Measurements from ENCODE around the gene ARHGAP29. TPM values are rescaled to one million over a fixed set of nuclear protein-coding genes. Genes with fewer than 3 reads are reported as not detected.
A peak's percentile ranks its signal among the peaks of the same experiment; 100 is the strongest.

Gene ARHGAP29
- total and polyA plus RNA-seq, 2 of the 4 experiments (the other 2 are of a cell fraction), result 19.1 to 30.3 TPM

GRCh38 chr1:94240822-94241221, 3.4 kb upstream of the ARHGAP29 start:
- H3K27ac ChIP-seq (ENCODE audit: insufficient read depth, low read length), result no peak overlapping the region
- H3K4me3 ChIP-seq (ENCODE audit: insufficient read depth, low read depth, low read length), result no peak overlapping the region
- DNase-seq (peak; percentile 27), ATAC-seq (ENCODE audit: low read depth) (no peak)
- H3K9ac ChIP-seq (ENCODE audit: low read depth, low read length), result no peak overlapping the region
- no peaks in the 10 kb centered on the region for H4K20me1 ChIP-seq (ENCODE audit: insufficient read depth, low read length)
- no peak overlapping the region for H4K91ac ChIP-seq (ENCODE audit: insufficient read depth, low read depth, low read length)
- no peaks in the 10 kb centered on the region; the same call in 1 of the 2 replicates for H3K4me1 ChIP-seq (ENCODE audit: control insufficient read depth, insufficient read depth, low read length)
- H3K9me1 ChIP-seq (ENCODE audit: insufficient read depth, low read length), result no peaks in the 10 kb centered on the region
- H2BK120ac ChIP-seq (ENCODE audit: low read depth, low read length), result no peak overlapping the region
- H3K18ac ChIP-seq (ENCODE audit: low read depth, low read length), result no peak overlapping the region
- no peak overlapping the region for H2AK5ac ChIP-seq (ENCODE audit: low read depth, low read length)
- intact Hi-C loops (cut with micrococcal nuclease), result no loop called here
- no peak overlapping the region for H3K23ac ChIP-seq (ENCODE audit: low read depth, low read length)
- BruUV-seq (replicated peaks), result no TSS peak
- no peaks in the 10 kb centered on the region for H3K36me3 ChIP-seq (ENCODE audit: control insufficient read depth, insufficient read depth, low read length)
- no peak overlapping the region for H4K8ac ChIP-seq (ENCODE audit: low read depth in 2 of 2, low read length in 2 of 2)
- no peak overlapping the region for H3K14ac ChIP-seq (replicated peaks; ENCODE audit: low read depth, low read length)
- no peaks in the 10 kb centered on the region for H3K9me3 ChIP-seq (ENCODE audit: control insufficient read depth, insufficient read depth, low read length)
- TF ChIP-seq FOS (IDR thresholded peaks at IDR 0.05; ENCODE audit: low read depth, low read length) (no peak), SMC3 (IDR thresholded peaks at IDR 0.05; ENCODE audit: low read depth, low read length) (peak; percentile 18; the same call in 1 of the 2 replicates), BHLHE40 (IDR thresholded peaks at IDR 0.05; ENCODE audit: low read depth, low read length) (no peak), CHD1 (IDR thresholded peaks at IDR 0.05; ENCODE audit: low read depth, low read length) (no peak), NFE2L2 (IDR thresholded peaks at IDR 0.05; ENCODE audit: low read depth, low read length) (no peak), RAD21 (IDR thresholded peaks at IDR 0.05; ENCODE audit: low read length) (peak; percentile 46), ELK1 (IDR thresholded peaks at IDR 0.05; ENCODE audit: borderline replicate concordance, low read depth, low read length) (no peak), USF2 (IDR thresholded peaks at IDR 0.05; ENCODE audit: low read depth, low read length) (no peak), MAZ (IDR thresholded peaks at IDR 0.05; ENCODE audit: borderline replicate concordance, low read depth, low read length) (no peak), MAFK (IDR thresholded peaks at IDR 0.05; ENCODE audit: low read depth, low read length) (no peak), MXI1 (IDR thresholded peaks at IDR 0.05; ENCODE audit: borderline replicate concordance, low read depth, low read length) (no peak), POLR2A (IDR thresholded peaks at IDR 0.05; ENCODE audit: low read depth, low read length) (no peak), CEBPB (IDR thresholded peaks at IDR 0.05; ENCODE audit: low read depth, low read length) (no peak), RCOR1 (IDR thresholded peaks at IDR 0.05; ENCODE audit: insufficient replicate concordance, low read length) (no peak), RFX5 (IDR thresholded peaks at IDR 0.05; ENCODE audit: low read depth, low read length) (no peak), CTCF (conservative IDR thresholded peaks at IDR 0.05; ENCODE audit: low read depth, low read length) (peak; percentile 40)
- no peak overlapping the region for H2BK5ac ChIP-seq (ENCODE audit: low read depth, low read length, poor library complexity, severe bottlenecking)
- H2AK9ac ChIP-seq (replicated peaks; ENCODE audit: low read depth, low read length, poor library complexity), result no peak overlapping the region
- H2BK15ac ChIP-seq (ENCODE audit: low read depth, low read length), result no peak overlapping the region
- H3K27me3 ChIP-seq (ENCODE audit: control insufficient read depth, insufficient read depth, low read length), result no peaks in the 10 kb centered on the region; the same call in 1 of the 2 replicates
- H2BK20ac ChIP-seq (ENCODE audit: low read depth, low read length), result no peak overlapping the region
- no peak overlapping the region for H3K56ac ChIP-seq (ENCODE audit: extremely low read depth, insufficient read depth, low read length)
- dilution Hi-C loops (cut with HindIII; ENCODE audit: low sequenced_read_pairs, unreplicated experiment), result no loop called here
- H2AFZ ChIP-seq (replicated peaks; ENCODE audit: low read length, poor library complexity), result no peak overlapping the region
- H3K4me2 ChIP-seq (ENCODE audit: low read depth, low read length), result no peak overlapping the region
- H3K79me1 ChIP-seq (ENCODE audit: low read depth in 1 of 2, low read length in 2 of 2), result peaks cover 8 to 20% of the 10 kb centered on the region in 2 experiments; a peak in 3 of 4 replicates
- ChIA-PET POLR2A (ENCODE audit: unreplicated experiment) (no interaction called here), CTCF (no interaction called here)
- H4K5ac ChIP-seq (ENCODE audit: low read depth, low read length), result no peak overlapping the region
- in situ Hi-C loops (cut with MboI; ENCODE audit: low sequenced_read_pairs), result loop anchor here (5.0 to 10.0 kb wide), 2 partner anchors 86 to 176 kb away; no protein-coding TSS in a partner anchor
- H3K4ac ChIP-seq (ENCODE audit: low read depth, low read length), result no peak overlapping the region

Data from IMR-90 (cell line).